Measurements from ENCODE around the gene EVPLL.
"Not testable (repeated sequence)": the region's sequence is repeated elsewhere in the genome, so short reads cannot be mapped to it uniquely, and the experiment has no call there.

DNA sequence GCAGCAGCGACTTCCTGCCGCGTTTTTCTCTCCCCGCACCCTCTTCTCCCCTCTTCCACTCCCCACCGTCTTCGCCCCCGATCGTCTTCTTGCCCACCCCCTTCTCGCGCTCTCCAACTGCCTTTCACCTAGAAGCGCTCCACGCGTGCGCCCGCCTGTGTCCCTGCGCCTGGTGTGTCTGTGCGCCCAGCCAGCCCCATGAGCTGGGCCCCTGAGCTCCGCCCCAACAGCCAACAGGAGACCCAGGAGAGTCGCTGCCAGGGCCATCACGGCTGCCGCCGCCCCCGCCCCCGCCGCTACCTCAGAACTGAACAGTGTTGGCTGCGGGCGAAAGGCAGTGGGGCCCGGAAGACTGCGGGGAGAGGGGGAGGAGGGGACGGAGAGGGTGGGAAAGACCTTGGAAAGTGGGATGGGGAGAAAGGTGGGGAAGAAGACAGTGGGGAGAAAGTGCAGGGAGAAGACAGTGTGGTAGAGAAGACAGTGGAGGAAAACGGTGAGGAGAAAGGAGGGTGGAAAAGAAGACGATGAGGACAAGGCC is 34.5 kb downstream of the EVPLL start:
- TF ChIP-seq CTCF (IDR thresholded peaks at IDR 0.05; ENCODE audit: insufficient read depth, low read length); GABPA (IDR thresholded peaks at IDR 0.05; ENCODE audit: low read depth); SPI1 (IDR thresholded peaks at IDR 0.05; ENCODE audit: borderline replicate concordance, low read depth): not testable (repeated sequence)

All from HL-60 (cell line).